ENCODE measurements around the gene LIPM. TPM values are rescaled to one million over a fixed set of nuclear protein-coding genes. Genes with fewer than 3 reads are reported as not detected.

Gene LIPM
- total RNA-seq, 1 donor from 2014 or later, result not detected

GRCh38 chr10:88791924-88792323 is 10.6 kb upstream of the LIPM start:
- peak; percentile 27 for TF ChIP-seq CTCF (IDR thresholded peaks at IDR 0.05)
- intact Hi-C loops (cut with DNase I), result no loop called here
- H3K36me3 ChIP-seq, result no peaks in the 10 kb centered on the region
- H3K27ac ChIP-seq, result no peak overlapping the region
- no peak for DNase-seq
- no peaks in the 10 kb centered on the region for H3K4me1 ChIP-seq
- ATAC-seq, result no peak
- H3K9me3 ChIP-seq, result no peaks in the 10 kb centered on the region
- H3K27me3 ChIP-seq (ENCODE audit: low read depth), result no peaks in the 10 kb centered on the region
- H3K4me3 ChIP-seq, result no peak overlapping the region

DNA sequence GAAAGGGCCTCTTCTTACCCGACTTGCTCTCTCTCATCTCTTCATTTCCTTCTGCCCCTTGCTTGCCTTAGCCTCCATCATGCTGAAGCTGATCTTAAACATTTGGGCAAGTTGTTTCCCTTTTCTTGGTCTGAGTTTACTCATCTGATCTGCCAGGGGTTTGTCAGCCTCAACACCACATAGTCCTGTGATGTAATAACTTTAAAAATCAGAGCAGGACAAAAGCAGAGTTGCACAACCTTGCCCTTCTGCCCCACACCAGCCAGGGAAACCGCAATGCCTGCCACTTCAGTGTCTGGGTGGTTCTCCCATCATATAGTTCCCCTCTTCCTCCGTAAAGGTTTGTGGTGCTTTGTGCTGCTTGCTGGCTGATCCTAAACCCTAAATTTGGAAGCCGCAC is 9.9 kb upstream of the LIPM start:
- H3K27ac ChIP-seq, result no peak overlapping the region
- H3K4me3 ChIP-seq, result no peak overlapping the region
- H3K9me3 ChIP-seq, result no peaks in the 10 kb centered on the region
- no peaks in the 10 kb centered on the region for H3K4me1 ChIP-seq
- DNase-seq (peak; percentile 69), ATAC-seq (peak; percentile 82 to 93)
- H3K36me3 ChIP-seq, result no peaks in the 10 kb centered on the region
- intact Hi-C loops (cut with DNase I), result no loop called here
- no peaks in the 10 kb centered on the region for H3K27me3 ChIP-seq (ENCODE audit: low read depth)
- no peak for TF ChIP-seq CTCF (IDR thresholded peaks at IDR 0.05)

GRCh38 chr10:88793712-88794299 is 8.7 kb upstream of the LIPM start:
- Histone ChIP-seq H3K36me3 (no peaks in the 10 kb centered on the region), H3K4me1 (no peaks in the 10 kb centered on the region), H3K27ac (no peak overlapping the region), H3K4me3 (no peak overlapping the region), H3K9me3 (no peaks in the 10 kb centered on the region), H3K27me3 (ENCODE audit: low read depth) (no peaks in the 10 kb centered on the region)
- ATAC-seq (no peak), DNase-seq (no peak)
- no peak for TF ChIP-seq CTCF (IDR thresholded peaks at IDR 0.05)
- intact Hi-C loops (cut with DNase I), result no loop called here

DNA sequence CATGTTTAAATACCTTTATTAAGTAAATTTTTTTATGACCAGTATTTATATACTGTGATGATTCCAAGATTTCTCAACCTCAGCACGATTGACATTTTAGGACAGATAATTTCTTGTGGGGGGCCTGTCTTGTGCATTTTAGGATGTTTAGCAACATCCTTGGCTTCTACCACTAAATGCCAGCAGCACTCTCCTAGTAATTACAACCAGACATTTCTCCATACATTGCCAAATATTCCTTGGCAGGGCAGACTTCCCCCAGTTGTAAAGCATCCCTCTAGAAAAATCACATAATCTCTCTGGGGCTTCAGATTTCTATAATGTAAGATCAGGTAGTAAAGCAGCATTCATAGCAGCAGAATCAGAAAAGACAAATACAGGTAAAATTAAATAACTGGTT is 7.8 kb upstream of the LIPM start:
- H3K27me3 ChIP-seq (ENCODE audit: low read depth), result no peaks in the 10 kb centered on the region
- no peak for TF ChIP-seq CTCF (IDR thresholded peaks at IDR 0.05)
- ATAC-seq (no peak), DNase-seq (no peak)
- H3K9me3 ChIP-seq, result no peaks in the 10 kb centered on the region
- intact Hi-C loops (cut with DNase I), result no loop called here
- H3K27ac ChIP-seq, result no peak overlapping the region
- H3K36me3 ChIP-seq, result no peaks in the 10 kb centered on the region
- H3K4me1 ChIP-seq, result no peaks in the 10 kb centered on the region
- H3K4me3 ChIP-seq, result no peak overlapping the region

GRCh38 chr10:88800152-88801125 is 2.1 kb upstream of the LIPM start:
- no peak for TF ChIP-seq CTCF (IDR thresholded peaks at IDR 0.05)

More at GRCh38 chr10:88800152-88801125, 2.1 kb upstream of the LIPM start:
- no peak for DNase-seq
- Histone ChIP-seq H3K4me3 (no peak overlapping the region), H3K27me3 (ENCODE audit: low read depth) (no peaks in the 10 kb centered on the region), H3K27ac (no peak overlapping the region), H3K4me1 (no peaks in the 10 kb centered on the region), H3K9me3 (no peaks in the 10 kb centered on the region), H3K36me3 (no peaks in the 10 kb centered on the region)
- intact Hi-C loops (cut with DNase I), result no loop called here
- ATAC-seq, result no peak

All from lower lobe of right lung (tissue), 2 donors.